Stimulated activated CD4-positive, alpha-beta T cell treated with anti-CD3 and anti-CD28 coated beads, Interleukin-15, amount 100 ng/mL, for 24 hours (primary cell): Measurements from ENCODE around the gene FEN1.
A peak's percentile ranks its signal among the peaks of the same experiment; 100 is the strongest.

ENCODE experiments used
- DNase-seq: peaks from one replicate; pipeline ENCODE4 v3.0.0-alpha.2; 2020

The FEN1 gene

GRCh38 chr11:61795876-61796526 is 3.3 kb downstream of the FEN1 start:
- DNase-seq: no peak

- peak; percentile 65 for DNase-seq
Observed at GRCh38 chr11:61797263-61797944, 4.7 kb downstream of the FEN1 start.

- DNase-seq: no peak
Observed at GRCh38 chr11:61799665-61800284, 7.1 kb downstream of the FEN1 start.

GRCh38 chr11:61800331-61801281 is 7.9 kb downstream of the FEN1 start:
- no peak for DNase-seq

- DNase-seq: no peak
Observed at GRCh38 chr11:61802605-61803004, 9.9 kb downstream of the FEN1 start.

GRCh38 chr11:61803889-61804647 is 11.4 kb downstream of the FEN1 start:
- DNase-seq: no peak

GRCh38 chr11:61805146-61805545 is 12.4 kb downstream of the FEN1 start:
- DNase-seq: no peak

GRCh38 chr11:61806785-61807184 is 14.1 kb downstream of the FEN1 start:
- no peak for DNase-seq

- DNase-seq: no peak
Observed at GRCh38 chr11:61810671-61811175, 18.0 kb downstream of the FEN1 start.

GRCh38 chr11:61811831-61812230 is 19.1 kb downstream of the FEN1 start:
- DNase-seq: no peak

GRCh38 chr11:61812736-61813411 is 20.2 kb downstream of the FEN1 start:
- DNase-seq: no peak

GRCh38 chr11:61814247-61814957 is 21.7 kb downstream of the FEN1 start:
- DNase-seq: no peak

GRCh38 chr11:61814958-61815789 is 22.5 kb downstream of the FEN1 start:
- DNase-seq: peak; percentile 73

- peak; percentile 73 for DNase-seq
Observed at GRCh38 chr11:61815790-61816735, 23.4 kb downstream of the FEN1 start.

- DNase-seq: peak; percentile 88
Observed at GRCh38 chr11:61816736-61817455, 24.2 kb downstream of the FEN1 start, which contains the start of gene FADS1. Gene FADS1 (minus strand): TSS chr11:61817003. CDS start chr11:61816929, 74 bp downstream.

- no peak for DNase-seq
Observed at GRCh38 chr11:61817471-61818202, 24.9 kb downstream of the FEN1 start.

- DNase-seq: no peak
Observed at GRCh38 chr11:61820174-61820573, 27.5 kb downstream of the FEN1 start.
